IPS-NIHi7 (cell line): ENCODE results near the gene CASP7.

Source experiments
- DNase-seq: peaks from one replicate; pipeline ENCODE4 v3.0.0; 2012; ENCODE audit warnings: mixed read lengths; ENCODE audit errors: extremely low spot score

CASP7 gene

DNA sequence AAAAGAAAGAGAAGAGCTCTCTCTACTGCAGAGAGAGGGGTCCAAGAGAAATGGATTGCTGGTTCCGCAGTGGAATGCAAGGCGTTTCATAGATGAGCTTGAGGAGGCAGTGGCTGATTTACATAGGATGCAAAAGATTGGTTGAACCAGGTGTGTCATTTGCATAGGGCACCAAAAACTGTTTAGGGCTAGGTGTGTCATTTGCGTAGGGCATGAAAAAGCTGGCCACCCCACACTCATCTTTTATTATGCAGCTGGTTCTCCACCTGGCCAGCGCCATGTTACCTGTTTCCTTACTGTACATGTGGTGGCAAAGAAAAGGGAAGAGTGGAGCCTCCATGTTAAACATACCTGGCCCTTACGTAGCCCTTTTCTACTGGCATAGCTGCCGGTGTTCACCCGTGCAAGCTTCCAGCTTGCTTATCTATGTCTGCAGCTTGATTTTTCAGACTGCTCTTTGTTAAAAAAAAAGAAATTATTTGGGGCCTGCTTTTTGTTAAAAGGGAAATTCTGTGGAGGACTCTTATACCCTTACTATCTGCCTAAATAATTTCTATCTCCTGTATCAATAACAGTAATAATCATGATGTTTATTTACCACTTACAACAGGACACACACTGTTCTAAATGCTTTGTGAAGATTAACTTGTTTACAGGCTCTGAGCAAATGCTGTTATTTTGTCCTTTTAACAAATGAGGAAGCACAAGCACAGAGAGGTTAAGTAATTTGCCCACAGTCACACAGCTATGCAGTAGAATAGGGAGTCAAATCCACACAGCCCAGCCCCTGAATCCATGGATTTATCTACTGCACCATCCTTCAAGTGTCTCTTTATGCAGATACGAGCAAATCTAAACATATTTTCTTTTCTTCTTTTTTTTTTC lies 33.3 kb downstream of the CASP7 start:
- DNase-seq, result no peak

DNA sequence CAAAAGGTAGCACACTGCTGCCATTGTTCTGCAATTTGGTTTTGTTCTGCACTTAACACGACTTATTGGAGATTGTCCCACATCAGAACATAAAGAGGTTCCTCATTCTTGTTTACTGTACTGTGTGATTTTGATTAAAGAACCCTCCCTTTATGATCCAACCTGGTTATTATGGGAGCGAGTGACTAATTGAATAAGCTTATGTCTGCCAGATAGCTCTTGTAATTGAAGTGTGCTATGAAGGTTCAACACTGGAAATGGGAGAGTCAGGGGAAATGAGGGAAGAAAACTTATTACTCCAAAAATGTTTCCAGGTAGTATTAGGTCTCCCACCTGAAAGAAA lies 33.9 kb downstream of the CASP7 start:
- no peak for DNase-seq

DNA sequence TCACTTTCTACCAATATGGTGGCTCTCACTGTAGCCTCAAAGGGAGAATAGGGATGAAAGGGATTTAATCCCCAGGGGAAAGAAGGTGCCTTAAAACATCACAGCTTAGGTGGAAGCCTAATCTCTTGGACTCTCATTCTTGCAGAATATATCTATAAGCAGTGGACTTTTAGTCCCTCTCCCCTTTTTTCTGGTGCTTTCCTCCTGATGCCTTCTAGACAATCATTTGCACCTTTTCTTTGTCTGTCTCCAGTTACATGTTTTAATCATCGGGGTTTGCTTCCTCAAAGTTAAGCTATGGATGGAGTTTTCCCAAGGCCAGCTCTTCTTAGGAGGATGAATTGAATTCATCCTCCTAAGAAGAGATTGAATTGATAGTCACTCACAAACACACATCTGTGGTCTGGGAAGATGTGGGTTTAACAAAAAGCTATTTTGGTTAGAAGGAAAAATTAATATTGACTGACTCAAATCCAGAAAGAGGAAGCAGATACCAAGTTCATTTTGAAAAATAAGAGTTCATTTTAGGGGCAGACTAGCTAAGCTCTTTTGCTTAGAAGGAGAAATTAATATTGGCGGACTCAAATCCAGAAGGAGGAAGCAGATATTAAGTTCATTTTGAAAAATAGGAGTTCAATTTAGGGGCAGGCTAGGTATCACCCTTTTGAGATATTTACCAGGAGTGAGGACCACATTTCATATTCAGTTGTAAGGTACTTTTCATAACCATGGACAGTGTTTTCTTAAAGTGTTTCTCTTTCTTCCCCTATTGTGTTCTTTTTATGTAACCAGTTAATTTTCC lies 36.6 kb downstream of the CASP7 start:
- DNase-seq, result no peak

DNA sequence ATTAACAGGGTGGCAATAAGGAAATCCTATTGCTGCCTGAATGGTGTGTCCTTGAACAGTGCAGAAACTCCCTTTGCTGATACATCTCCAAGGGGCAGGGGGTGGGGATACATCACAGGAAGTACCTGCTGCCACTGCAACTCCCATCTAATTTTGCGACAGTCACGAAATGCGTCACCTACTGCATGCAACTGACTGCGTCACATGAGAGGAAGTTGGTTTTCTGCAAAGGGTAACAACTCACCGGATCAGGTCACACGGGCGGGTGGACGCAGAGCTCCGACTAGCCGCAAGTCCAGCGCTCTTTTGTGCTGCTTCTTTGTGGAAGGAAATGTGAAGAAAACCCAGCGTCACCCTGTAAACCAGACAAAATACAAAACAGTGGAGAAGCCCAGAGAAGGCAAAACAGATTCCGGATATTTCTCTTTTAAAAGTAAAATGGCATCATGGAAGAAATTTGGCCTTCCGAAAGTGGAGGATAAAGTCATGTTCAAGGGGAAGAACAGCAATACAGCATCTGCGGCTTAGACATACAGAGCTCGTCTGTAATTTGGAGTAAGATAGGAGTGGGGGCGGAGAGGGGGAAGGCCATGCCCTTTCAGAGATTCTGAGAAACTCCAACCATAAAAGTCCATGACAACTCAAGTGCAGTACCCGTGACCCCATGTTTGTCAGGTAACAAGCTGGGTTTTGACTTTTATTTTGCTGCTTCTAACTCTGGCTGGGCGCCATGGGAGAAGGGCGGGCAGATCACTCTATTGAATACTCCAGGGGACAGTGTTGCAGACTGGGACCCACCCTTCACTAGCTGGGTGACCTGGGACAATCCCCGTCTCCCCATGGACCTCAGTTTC lies 39.5 kb downstream of the CASP7 start:
- no peak for DNase-seq

DNA sequence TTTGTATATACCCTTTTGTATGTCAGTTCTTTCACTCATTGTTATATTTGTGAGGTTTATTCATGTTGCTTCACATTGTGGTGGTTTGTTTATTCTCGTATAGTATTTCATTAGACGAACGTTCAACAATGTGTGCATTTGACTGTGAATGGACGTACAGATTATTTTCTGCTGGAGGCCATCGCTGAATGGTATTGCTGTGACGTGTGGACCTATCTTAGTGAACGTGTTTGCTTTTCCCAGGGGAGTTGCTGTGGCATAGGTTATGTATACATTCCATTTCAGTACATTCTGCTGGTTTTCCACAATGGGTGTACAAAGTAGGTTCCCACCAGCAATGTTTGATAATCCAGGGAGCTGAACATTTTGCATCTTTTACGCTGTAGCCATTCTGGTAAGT lies 40.7 kb downstream of the CASP7 start:
- DNase-seq, result no peak

DNA sequence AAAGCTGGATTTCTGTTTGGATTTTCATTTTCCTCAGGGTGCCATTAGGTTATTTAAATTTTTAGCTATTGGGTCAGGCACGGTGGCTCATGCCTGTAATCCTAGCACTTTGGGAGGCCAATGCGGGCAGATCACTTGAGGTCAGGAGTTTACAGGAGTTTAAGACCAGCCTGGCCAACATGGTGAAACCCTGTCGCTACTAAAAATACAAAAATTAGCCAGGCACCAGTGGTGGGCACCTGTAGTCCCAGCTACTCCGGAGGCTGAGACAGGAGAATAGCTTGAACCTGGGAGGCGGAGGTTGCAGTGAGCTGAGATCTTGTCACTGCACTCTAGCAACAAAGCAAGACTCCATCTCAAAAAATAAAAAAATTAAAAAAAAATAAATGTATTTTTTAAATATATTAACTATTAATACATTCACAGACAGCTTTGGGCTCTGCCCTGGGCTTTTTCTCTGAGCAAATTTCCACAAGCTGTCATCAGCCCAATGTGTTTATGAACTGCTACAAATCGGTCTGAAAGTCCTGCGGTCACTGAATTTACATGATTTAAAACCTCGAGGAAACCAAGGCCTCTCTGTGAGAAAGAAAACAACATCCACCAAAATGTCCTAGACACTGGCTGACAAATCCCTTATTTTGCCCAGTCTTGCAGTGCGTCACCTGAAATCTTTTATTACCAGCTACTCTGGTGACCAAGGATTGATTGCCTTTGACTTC lies 52.6 kb downstream of the CASP7 start:
- no peak for DNase-seq

DNA sequence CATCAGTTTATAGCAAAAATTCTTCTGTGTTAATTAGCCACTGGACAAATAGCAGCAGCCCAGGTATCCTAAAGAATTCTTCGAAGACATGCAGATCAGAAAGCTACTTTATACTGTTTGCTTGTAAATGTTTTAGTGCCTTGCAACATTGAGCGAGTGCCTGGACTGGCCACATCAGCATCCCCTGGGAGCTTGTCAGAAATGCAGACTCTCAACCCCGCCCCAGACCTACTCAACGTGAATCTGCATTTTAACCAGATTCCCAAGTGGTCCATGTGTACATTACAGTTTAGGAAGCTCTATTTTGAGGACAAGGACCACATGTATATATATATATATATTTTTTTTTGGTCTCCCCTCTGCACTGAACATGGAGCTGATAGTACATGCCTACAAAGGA lies 53.3 kb downstream of the CASP7 start:
- DNase-seq, result no peak

DNA sequence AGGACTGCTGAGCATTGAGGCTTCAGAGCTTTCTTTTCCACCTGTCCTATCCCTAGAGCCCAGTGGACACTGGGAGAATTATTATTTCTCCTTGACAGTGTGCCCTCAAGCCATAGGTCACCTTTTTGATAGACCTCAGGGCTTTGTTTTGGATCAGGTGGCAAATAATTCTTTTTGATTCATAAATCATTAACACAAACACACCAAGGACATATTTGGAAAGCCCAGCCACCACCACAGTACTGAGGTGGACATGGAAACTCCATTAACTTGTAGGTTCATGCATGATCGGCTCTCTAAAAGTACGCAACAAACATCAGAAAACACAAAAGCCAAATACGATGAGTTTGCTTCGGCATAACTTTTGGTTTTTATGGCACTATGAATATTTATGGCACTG lies 53.9 kb downstream of the CASP7 start:
- no peak for DNase-seq

DNA sequence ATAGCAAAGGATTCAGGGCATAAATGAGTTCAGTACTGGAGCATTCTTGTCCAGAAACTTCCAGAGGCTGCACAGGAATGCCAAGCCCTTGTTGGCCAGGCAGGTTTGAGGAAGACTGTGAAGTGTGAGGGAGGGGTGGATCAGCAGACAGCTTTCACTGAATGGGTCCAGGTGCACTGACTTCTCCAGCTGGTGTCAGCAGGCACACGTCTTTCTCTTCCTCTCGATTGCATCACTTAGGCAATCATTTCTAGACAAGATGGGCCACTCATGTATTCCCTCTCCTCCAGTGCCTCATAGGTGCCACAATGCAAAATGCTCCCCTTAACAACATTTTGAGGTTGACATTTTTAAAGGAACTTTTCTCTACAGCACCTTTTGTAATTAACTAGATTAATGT lies 56.2 kb downstream of the CASP7 start:
- DNase-seq, result peak; percentile 24

DNA sequence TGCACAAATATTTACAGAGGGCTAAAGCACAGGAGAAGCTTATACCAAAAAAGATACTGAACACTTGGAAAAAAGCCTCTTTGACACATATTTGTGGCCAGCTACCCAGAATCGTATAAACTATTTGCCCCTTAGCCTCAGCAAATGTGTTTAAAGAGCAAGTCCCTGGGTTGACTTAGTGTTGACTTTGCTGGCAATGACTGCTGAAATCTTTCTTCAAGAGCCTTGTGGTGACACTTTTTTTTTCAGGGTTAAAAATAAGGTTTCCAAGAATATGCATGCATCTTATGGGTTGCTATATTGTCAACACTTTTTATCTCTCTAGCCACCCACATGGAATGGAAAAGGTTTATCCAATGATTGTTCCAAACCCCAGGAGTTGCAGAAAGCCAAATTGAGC lies 56.9 kb downstream of the CASP7 start:
- no peak for DNase-seq

DNA sequence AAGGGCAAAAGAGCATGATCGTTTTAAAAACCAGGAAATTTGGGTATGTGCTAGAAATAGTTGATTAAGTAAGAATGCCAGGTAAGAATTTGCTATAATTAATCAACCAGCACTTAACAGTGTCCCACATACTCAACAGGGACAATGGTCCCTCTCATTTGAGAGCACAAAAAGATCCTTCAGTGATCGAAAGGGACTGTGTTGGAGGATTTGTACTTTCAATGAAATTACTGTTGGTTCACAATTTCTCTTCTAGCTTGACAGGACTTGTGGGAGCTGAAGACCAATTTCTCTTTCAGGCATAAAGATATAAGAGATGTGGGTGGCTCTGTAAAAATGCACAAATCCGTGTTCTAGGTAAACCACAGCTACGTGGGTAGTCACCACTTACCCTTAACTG lies 59.3 kb downstream of the CASP7 start:
- no peak for DNase-seq

DNA sequence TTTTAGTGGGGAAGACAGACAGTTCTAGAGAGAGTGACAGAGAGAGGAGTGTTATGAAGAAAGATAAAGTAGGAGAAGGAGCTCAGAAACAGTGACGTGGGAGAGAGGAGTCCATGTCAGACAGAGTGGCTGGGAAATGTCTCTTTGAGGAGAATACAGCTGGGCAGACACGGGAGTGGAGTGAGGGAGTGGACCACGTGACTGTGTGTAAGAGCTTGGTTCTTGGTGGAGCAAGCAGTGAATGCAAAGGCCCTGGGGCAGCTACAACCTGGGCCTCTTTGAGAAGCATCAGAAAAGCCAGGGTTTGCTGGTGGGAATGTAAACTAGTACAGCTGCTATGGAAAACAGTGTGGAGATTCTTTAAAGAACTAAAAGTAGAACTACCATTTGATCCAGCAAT lies 59.9 kb downstream of the CASP7 start:
- DNase-seq, result no peak

DNA sequence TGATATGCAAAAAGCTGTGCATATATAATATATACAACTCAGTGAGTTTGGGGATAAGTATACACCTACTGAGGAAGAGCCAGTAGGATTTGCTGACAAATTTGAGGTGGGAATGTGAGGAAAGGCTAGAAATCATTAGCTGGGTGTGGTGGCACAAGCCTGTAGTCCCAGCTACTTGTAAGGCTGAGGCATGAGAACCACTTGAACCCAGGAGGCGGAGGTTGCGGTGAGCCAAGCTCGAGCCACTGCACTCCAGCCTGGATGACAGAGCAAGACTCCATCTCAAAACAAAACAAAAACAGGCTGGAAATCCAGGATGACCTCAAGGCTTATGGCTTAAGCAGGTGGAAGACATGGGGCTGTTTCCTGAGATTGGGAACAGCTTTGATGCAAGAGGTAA lies 61.1 kb downstream of the CASP7 start:
- DNase-seq, result no peak

DNA sequence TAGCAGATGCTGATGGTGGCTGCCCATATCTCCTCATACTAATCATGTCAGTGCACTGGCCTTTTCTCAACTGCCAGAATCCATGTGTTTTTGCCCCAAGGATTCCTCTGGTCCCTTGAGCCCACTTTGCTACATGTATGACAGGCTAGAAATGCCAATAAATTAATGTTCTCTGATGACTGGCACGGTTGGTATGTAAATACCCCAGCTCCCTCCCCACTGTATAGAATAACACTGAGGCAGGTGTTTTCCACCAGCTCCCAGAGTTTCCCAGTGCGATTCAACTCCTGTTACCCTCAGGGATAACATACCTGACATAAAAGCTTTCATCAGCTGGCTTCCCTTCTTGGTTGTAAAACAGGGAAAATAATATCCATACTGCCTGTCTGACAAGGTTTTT lies 62.8 kb downstream of the CASP7 start:
- DNase-seq, result no peak

DNA sequence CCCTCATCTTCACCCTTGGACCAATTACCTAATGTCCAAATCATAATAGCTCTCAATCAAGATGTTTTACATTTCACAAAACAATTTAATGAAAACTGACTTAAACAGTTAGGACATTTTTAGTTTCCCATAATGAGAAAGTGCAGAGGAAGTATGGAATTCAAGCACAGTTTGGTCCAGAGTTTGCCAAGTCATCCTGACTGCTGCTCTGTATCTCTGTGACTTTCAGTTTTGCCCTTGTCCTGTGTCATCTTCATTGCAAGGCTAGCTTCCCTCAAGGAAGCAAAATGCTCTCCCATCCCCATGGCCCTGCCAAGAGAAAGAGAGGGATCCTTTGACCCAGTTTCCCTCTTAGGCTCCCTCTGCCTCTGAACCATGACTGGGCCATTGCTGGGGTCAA lies 63.9 kb downstream of the CASP7 start:
- DNase-seq, result no peak

DNA sequence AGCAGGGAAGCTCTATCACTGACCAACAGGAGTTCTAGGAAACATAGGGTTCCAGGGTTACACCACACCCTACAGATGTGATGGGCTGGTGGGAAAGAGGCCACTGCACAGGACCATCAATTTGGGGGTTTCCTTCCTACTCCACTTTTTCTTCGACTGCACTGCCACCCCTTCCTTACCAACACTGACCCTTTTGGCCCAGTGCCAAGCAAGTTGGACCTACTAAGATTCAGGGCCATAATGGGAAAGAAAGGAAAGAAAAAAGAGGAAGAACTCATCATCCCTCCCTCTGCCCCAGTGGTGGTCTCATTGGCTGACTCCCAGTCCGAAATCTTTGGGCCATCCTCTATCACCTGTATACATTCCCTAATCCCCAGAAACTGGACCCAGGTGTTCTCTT lies 65.7 kb downstream of the CASP7 start:
- DNase-seq, result no peak

DNA sequence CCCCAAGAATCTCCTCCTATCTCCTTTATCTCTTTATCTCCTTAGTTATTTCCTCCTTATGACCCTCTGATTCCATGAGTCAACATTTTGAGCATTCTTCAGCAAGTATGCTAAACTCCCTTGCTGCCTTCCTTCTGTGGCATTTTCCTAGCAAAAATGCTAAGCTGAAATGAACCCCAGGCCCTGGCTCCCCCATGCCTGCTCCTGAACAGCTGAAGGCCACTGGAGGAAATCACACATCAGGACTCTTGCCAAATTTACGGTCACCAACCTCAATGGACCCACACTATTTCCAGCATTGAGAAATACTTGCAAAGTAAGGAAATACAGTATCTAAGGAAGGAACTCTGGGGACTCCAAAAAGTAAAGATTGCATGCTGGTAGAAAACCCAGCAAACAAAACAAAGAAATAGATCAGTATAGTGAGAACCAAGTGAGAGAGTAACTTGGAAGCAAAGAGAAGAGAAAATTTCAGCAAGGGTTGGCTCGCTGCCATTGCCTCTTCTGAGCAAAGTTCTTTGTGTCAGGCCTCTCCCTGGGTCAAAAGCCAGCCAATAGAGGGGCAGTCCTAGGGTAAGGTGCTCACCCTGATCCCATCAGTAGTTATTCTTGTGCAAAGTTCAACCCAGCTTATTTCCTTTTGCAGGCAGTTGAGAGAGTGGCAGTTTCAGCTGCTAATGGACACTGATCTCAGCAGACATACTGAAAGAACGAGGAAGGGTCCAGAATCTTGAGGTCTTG lies 66.7 kb downstream of the CASP7 start:
- DNase-seq, result peak; percentile 15

DNA sequence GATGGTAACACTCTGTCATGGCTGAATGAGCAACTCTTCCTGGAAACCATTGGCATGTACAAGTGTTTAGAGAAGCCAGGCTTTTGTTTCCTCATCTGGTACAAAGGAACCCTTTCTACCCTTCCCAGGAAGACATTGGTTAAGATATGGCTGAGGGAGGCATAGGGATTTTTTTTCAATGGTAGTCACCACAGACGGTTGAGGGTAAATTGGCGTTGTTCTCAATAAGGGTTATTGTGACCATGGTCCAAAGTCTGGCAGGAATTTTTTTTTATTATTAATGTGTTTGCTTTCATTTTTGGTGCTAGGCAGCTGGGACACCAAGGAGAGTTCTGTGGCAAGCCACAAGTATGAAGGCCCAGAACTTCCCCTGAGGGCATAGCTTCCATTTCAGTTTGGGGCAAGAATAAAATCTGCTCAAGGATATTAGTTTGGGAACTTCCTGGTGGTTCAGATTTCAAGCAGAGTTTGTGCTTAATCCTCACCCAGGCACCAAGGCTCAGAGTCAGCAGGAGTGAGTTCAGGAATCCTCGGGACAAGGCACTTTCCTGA lies 71.5 kb downstream of the CASP7 start, which contains the start of gene PLEKHS1:
PLEKHS1 (plus strand) TSS at position 502 of the 552 bp plus-strand sequence. CDS start 3,596 bp downstream, outside the sequence.
- DNase-seq, result no peak

DNA sequence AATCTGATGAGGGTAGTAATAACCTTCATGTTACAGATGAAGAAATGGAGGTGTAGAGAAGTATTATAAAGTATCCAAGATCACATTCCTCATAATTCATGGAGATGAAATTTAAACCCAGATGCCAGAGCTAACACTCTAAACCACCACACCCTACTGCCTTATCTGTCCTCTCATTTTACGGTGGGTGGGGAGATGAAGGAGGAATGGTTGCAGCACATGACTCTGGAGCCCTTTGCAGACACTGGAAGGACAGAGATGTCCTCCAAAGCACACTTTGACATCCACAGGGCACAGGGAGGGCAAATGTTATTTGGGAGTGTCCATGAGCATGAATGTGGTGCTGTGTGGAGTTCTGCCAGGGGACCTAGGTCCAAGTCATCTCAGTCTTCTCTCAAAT lies 72.8 kb downstream of the CASP7 start:
- no peak for DNase-seq

DNA sequence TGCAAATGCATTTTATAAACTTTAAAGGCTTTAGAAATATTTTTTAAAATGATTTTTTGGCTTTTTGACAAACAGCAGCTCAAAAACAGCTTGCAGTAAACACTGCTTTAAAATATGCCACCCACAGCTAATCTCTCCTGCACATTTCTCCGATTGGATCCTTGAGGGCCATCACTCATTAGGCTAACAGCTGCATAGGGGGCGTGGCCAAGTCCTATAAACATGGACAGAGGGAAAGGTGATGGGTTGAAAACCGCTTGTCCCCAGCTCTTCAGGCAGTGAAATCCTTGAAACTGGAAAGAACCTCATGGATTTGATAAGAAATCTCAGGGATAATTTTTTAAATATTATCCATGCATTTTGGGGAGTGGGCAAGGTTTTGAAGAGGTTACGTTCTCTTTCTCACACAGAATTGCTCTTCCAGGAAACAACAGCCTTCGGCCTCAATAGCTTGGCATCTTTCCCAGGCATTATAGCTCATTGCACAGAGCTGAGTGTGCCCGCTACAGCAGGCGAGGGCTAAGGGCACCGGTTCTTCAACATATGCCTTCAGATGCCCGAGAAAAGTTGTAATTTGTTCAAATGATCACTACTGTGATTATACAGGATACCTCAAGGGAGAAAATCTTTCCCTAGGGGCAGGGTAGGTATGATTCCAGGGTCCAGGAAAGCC lies 73.4 kb downstream of the CASP7 start:
- no peak for DNase-seq
